ENCODE results near the gene PRADC1. TPM values are rescaled to one million over a fixed set of nuclear protein-coding genes. Genes with fewer than 3 reads are reported as not detected.

Gene PRADC1
- total and polyA plus RNA-seq, 2 experiments from 2014 or later, result 40.7 to 47.8 TPM

GRCh38 chr2:73266061-73266901, 33.2 kb upstream of the PRADC1 start:
- Histone ChIP-seq H4K20me1 (ENCODE audit: insufficient read depth) (no peaks in the 10 kb centered on the region), H3K9ac (no peak overlapping the region), H3K9me2 (ENCODE audit: insufficient read depth) (no peaks in the 10 kb centered on the region), H3K27me3 (replicated peaks; ENCODE audit: insufficient read depth) (peaks cover 20% of the 10 kb centered on the region), H3K4me3 (no peak overlapping the region), H3K4me2 (ENCODE audit: unreplicated experiment) (no peak overlapping the region), H2AFZ (no peak overlapping the region), H3F3A (ENCODE audit: insufficient read depth) (0 out of 2 replicates have a peak, but pooled peaks cover 4% of the 10 kb centered on the region), H3K9me3 (ENCODE audit: low read depth) (no peaks in the 10 kb centered on the region), H3K27ac (no peak overlapping the region), H3K4me1 (ENCODE audit: insufficient read depth) (no peaks in the 10 kb centered on the region), H3K79me2 (ENCODE audit: insufficient read depth) (no peaks in the 10 kb centered on the region), H3K36me3 (ENCODE audit: low read depth) (no peaks in the 10 kb centered on the region)
- TF ChIP-seq EZH2phosphoT487 (IDR thresholded peaks at IDR 0.05; ENCODE audit: insufficient read depth, low read depth) (no peak), EZH2 (IDR thresholded peaks at IDR 0.05; ENCODE audit: insufficient read depth, poor library complexity, severe bottlenecking) (no peak)
- 70 to 80% methylated on average over 17 to 24 of the region's 26 CpGs for WGBS, 2 experiments (ENCODE audit: low coverage in 1 of 2, low lambda C conversion rate in 2 of 2, missing lambda C conversion rate in 2 of 2)
- no peak for DNase-seq
- in situ Hi-C loops (cut with MboI), result no loop called here

GRCh38 chr2:73265298-73266060, 32.4 kb upstream of the PRADC1 start:
- Histone ChIP-seq H3K9ac (no peak overlapping the region), H3K9me3 (ENCODE audit: low read depth) (no peaks in the 10 kb centered on the region), H3K4me2 (ENCODE audit: unreplicated experiment) (no peak overlapping the region), H3K9me2 (ENCODE audit: insufficient read depth) (no peaks in the 10 kb centered on the region), H3F3A (ENCODE audit: insufficient read depth) (0 out of 2 replicates have a peak, but pooled peaks cover 4% of the 10 kb centered on the region), H3K27me3 (replicated peaks; ENCODE audit: insufficient read depth) (peaks cover 20% of the 10 kb centered on the region), H3K4me1 (ENCODE audit: insufficient read depth) (no peaks in the 10 kb centered on the region), H4K20me1 (ENCODE audit: insufficient read depth) (no peaks in the 10 kb centered on the region), H2AFZ (no peak overlapping the region), H3K4me3 (no peak overlapping the region), H3K36me3 (ENCODE audit: low read depth) (no peaks in the 10 kb centered on the region), H3K79me2 (ENCODE audit: insufficient read depth) (no peaks in the 10 kb centered on the region), H3K27ac (no peak overlapping the region)
- 82 to 83% methylated on average over 23 to 28 of the region's 28 CpGs for WGBS, 2 experiments (ENCODE audit: low coverage in 1 of 2, low lambda C conversion rate in 2 of 2, missing lambda C conversion rate in 2 of 2)
- in situ Hi-C loops (cut with MboI), result no loop called here
- TF ChIP-seq EZH2 (IDR thresholded peaks at IDR 0.05; ENCODE audit: insufficient read depth, poor library complexity, severe bottlenecking) (no peak), EZH2phosphoT487 (IDR thresholded peaks at IDR 0.05; ENCODE audit: insufficient read depth, low read depth) (no peak)
- no peak for DNase-seq

GRCh38 chr2:73264783-73265182, 31.7 kb upstream of the PRADC1 start:
- no peak overlapping the region for H3K4me2 ChIP-seq (ENCODE audit: unreplicated experiment)

GRCh38 chr2:73264332-73264606, 31.2 kb upstream of the PRADC1 start:
- Histone ChIP-seq H3K4me2 (ENCODE audit: unreplicated experiment) (no peak overlapping the region), H3K27ac (no peak overlapping the region), H3K9me2 (ENCODE audit: insufficient read depth) (no peaks in the 10 kb centered on the region), H3F3A (ENCODE audit: insufficient read depth) (no peaks in the 10 kb centered on the region), H3K4me1 (ENCODE audit: insufficient read depth) (no peaks in the 10 kb centered on the region), H3K9me3 (ENCODE audit: low read depth) (no peaks in the 10 kb centered on the region), H2AFZ (no peak overlapping the region), H3K79me2 (ENCODE audit: insufficient read depth) (no peaks in the 10 kb centered on the region), H3K4me3 (no peak overlapping the region), H4K20me1 (ENCODE audit: insufficient read depth) (no peaks in the 10 kb centered on the region), H3K27me3 (replicated peaks; ENCODE audit: insufficient read depth) (0 out of 2 replicates have a peak, but pooled peaks cover 10% of the 10 kb centered on the region), H3K36me3 (ENCODE audit: low read depth) (no peaks in the 10 kb centered on the region), H3K9ac (no peak overlapping the region)
- 84 to 89% methylated on average over 15 of the region's 15 CpGs for WGBS, 2 experiments (ENCODE audit: low coverage in 1 of 2, low lambda C conversion rate in 2 of 2, missing lambda C conversion rate in 2 of 2)
- in situ Hi-C loops (cut with MboI), result no loop called here
- TF ChIP-seq EZH2phosphoT487 (IDR thresholded peaks at IDR 0.05; ENCODE audit: insufficient read depth, low read depth), result no peak
- no peak for TF ChIP-seq EZH2 (IDR thresholded peaks at IDR 0.05; ENCODE audit: insufficient read depth, poor library complexity, severe bottlenecking)
- DNase-seq, result no peak

More at GRCh38 chr2:73264783-73265182, 31.7 kb upstream of the PRADC1 start:
- no peaks in the 10 kb centered on the region for H4K20me1 ChIP-seq (ENCODE audit: insufficient read depth)
- H3K9ac ChIP-seq, result no peak overlapping the region
- no peaks in the 10 kb centered on the region for H3K9me2 ChIP-seq (ENCODE audit: insufficient read depth)
- WGBS, 2 experiments (ENCODE audit: low coverage in 1 of 2, low lambda C conversion rate in 2 of 2, missing lambda C conversion rate in 2 of 2), result 69 to 78% methylated on average over 3 to 4 of the region's 4 CpGs
- DNase-seq, result no peak
- H3K27ac ChIP-seq, result no peak overlapping the region
- no peak overlapping the region for H3K4me3 ChIP-seq
- no peaks in the 10 kb centered on the region for H3K4me1 ChIP-seq (ENCODE audit: insufficient read depth)
- H3K36me3 ChIP-seq (ENCODE audit: low read depth), result no peaks in the 10 kb centered on the region
- in situ Hi-C loops (cut with MboI), result no loop called here
- H3K27me3 ChIP-seq (replicated peaks; ENCODE audit: insufficient read depth), result peaks cover 14% of the 10 kb centered on the region
- 0 out of 2 replicates have a peak, but pooled peaks cover under 1% of the 10 kb centered on the region for H3F3A ChIP-seq (ENCODE audit: insufficient read depth)
- TF ChIP-seq EZH2 (IDR thresholded peaks at IDR 0.05; ENCODE audit: insufficient read depth, poor library complexity, severe bottlenecking) (no peak), EZH2phosphoT487 (IDR thresholded peaks at IDR 0.05; ENCODE audit: insufficient read depth, low read depth) (no peak)
- H3K79me2 ChIP-seq (ENCODE audit: insufficient read depth), result no peaks in the 10 kb centered on the region
- no peaks in the 10 kb centered on the region for H3K9me3 ChIP-seq (ENCODE audit: low read depth)
- no peak overlapping the region for H2AFZ ChIP-seq

Measured in GM23248 (cell line).